ENCODE measurements around the gene SIRT7. TPM values are rescaled to one million over a fixed set of nuclear protein-coding genes. Genes with fewer than 3 reads are reported as not detected.

Gene SIRT7
- total and polyA plus RNA-seq, 4 donors: 8.5 to 43.1 (median 20.1) TPM

- DNase-seq: no peak
- Histone ChIP-seq H3K36me3 (ENCODE audit: control insufficient read depth in 1 of 2, insufficient read depth in 2 of 2, low read length in 1 of 2) (no peaks in the 10 kb centered on the region), H3K27me3 (ENCODE audit: control insufficient read depth in 1 of 2, insufficient read depth in 2 of 2, low read length in 1 of 2) (no peaks in the 10 kb centered on the region), H3K4me1 (ENCODE audit: control insufficient read depth in 1 of 2, insufficient read depth in 2 of 2, low read length in 2 of 2) (no peaks in the 10 kb centered on the region), H3K4me3 (ENCODE audit: low read length in 2 of 2) (no peak within 1 kb of the TSS), H3K9me3 (ENCODE audit: control insufficient read depth, low read length) (no peaks in the 10 kb centered on the region), H3K27ac (ENCODE audit: low read depth in 1 of 2, low read length in 2 of 2) (no peak within 1 kb of the TSS)
- WGBS, 2 donors: 0 to 1% methylated on average over 18 to 65 of the region's 65 CpGs
- intact Hi-C loops (cut with DNase I): no loop called here
- no peak for ATAC-seq (ENCODE audit: low FRiP score)
Measured at GRCh38 chr17:81961087-81961511, 43.1 kb upstream of the SIRT7 start, which contains the start of gene NOTUM. Gene NOTUM (minus strand): TSS chr17:81961187. CDS start chr17:81960909, 278 bp downstream.

DNA sequence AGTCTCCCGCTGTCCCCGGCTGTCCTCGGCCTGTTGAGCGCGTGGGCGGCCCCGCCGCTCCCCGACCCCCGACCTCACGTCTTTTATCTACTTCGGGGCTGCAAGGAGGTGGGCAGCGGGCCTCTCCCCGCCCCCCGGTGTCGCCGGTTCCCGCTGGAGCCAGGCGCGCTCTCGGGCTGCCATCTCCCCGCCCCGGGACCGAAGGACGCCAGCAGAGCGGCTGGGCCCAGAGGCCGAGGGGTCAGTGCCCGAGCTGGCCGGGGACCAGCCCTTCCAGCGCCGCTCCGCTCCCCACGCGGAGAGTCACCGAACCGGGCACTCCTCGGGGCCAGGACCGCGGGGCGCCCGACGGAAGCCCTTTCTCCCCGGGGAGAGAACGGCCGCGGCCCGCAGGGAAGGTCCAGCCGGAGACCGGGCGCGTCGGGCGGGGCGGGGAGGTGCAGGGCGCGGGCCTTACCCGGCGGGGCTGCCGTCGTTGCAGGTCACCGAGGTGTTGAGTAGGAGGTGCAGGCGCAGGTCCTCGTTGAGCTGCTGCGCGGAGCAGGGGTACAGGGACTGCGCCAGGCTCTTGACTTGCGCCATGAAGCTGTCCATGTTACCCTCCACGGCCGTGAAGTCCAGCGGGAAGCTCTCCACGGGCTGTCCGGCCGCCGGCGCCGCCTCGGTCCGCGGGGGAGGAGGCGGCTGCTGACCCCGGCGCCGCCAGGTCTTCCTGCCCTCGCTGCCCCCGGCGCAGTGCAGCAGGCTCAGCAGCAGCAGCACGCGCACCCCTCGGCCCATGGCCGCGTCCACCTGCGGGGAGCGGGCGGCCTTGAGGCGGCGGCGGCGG is 42.4 kb upstream of the SIRT7 start:
- 2 to 3% methylated on average over 44 to 98 of the region's 98 CpGs for WGBS, 2 donors
- intact Hi-C loops (cut with DNase I): no loop called here
- no peaks in the 10 kb centered on the region for H3K27me3 ChIP-seq (ENCODE audit: control insufficient read depth in 1 of 2, insufficient read depth in 2 of 2, low read length in 1 of 2)
- H3K4me1 ChIP-seq (ENCODE audit: control insufficient read depth in 1 of 2, insufficient read depth in 2 of 2, low read length in 2 of 2): no peaks in the 10 kb centered on the region
- H3K9me3 ChIP-seq (ENCODE audit: control insufficient read depth, low read length): no peaks in the 10 kb centered on the region
- no peak overlapping the region for H3K4me3 ChIP-seq (ENCODE audit: low read length in 2 of 2)
- peak in 1 of 2 donors; percentile 78 for DNase-seq
- ATAC-seq (ENCODE audit: low FRiP score): no peak
- H3K27ac ChIP-seq (ENCODE audit: low read depth in 1 of 2, low read length in 2 of 2): no peak overlapping the region
- no peaks in the 10 kb centered on the region for H3K36me3 ChIP-seq (ENCODE audit: control insufficient read depth in 1 of 2, insufficient read depth in 2 of 2, low read length in 1 of 2)

DNA sequence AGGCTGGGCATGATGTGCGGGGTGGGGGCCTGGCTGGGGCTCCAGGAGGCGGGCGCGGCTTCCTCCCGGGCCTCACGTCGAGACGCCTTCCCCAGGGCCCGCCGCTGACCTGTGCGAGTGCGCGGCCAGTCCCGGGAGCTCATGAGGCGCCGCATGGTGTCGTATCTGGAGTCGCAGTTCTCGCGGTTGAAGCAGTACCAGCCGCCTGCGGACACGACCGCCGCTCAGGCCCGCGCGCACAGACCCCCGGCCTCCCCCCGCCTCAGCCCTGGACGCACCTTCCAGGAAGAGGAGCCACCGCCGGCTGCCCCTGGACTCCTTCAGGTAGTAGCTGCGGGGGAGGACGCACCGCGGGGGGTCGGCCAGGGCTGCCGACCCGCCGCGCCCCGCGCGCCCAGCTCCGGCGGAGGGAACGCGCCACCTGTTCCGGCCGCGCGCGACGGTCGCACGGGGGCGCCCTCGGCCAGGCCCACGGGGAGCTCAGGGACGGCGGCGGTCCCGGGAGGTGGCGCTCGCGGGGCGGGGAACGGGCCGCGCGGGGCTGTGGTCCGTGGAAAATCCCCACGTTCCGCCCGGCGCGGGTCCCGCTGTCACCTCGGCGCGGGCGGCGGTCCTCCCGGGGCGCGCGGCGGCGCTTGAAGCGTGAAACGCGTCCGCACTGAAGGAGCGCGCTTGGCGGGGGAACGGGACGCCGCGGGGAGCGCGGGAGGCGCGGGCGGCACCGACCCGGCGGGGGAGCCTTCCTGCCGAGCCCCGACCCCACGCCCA is 41.6 kb upstream of the SIRT7 start:
- Histone ChIP-seq H3K4me3 (ENCODE audit: low read length in 2 of 2) (no peak overlapping the region), H3K36me3 (ENCODE audit: control insufficient read depth in 1 of 2, insufficient read depth in 2 of 2, low read length in 1 of 2) (no peaks in the 10 kb centered on the region), H3K27ac (ENCODE audit: low read depth in 1 of 2, low read length in 2 of 2) (no peak overlapping the region), H3K9me3 (ENCODE audit: control insufficient read depth, low read length) (no peaks in the 10 kb centered on the region), H3K4me1 (ENCODE audit: control insufficient read depth in 1 of 2, insufficient read depth in 2 of 2, low read length in 2 of 2) (no peaks in the 10 kb centered on the region), H3K27me3 (ENCODE audit: control insufficient read depth in 1 of 2, insufficient read depth in 2 of 2, low read length in 1 of 2) (no peaks in the 10 kb centered on the region)
- peak; percentile 80 to 93 for DNase-seq
- intact Hi-C loops (cut with DNase I): loop anchor here (1.0 to 10.0 kb wide), 3 partner anchors 61 to 195 kb away; no protein-coding TSS in a partner anchor
- peak; percentile 87 for ATAC-seq (ENCODE audit: low FRiP score)
- WGBS, 2 donors: 1 to 2% methylated on average over 96 to 112 of the region's 112 CpGs

DNA sequence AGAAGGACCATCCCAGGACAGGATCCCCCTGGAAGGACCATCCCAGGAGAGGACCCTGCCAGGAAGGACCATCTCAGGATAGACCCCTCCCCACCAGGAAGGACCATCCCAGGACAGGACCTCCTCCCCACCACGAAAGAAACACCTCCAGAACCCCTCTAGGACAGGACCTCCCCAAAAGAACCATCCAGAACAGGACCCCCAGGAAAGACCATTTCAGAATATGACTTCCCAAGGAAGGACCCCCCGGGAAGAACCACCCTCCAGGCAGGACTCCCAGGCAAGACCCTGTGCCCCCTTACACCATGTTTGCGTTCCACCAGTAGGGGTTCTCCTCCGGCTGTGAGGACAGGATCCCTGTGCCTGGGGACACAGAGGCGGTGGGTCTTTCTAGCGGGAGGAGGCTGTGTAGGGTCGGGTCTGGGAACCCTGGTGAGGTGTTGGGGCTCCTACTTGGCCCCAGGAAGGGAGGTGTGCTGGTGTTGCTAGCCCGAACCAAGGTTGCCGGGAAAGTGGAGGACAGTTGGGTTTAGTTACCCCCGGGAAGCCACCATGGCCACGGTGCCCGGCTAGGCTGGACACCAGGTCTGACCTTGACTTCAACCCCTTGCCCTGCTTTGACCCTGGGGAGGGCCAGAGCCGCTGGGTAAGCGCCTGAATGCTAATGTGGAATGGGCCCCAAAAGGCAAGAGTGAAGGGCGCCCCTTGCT is 40.8 kb upstream of the SIRT7 start:
- ATAC-seq (ENCODE audit: low FRiP score) (no peak), DNase-seq (peak in 1 of 2 donors; percentile 75)
- H3K27me3 ChIP-seq (ENCODE audit: control insufficient read depth in 1 of 2, insufficient read depth in 2 of 2, low read length in 1 of 2): no peaks in the 10 kb centered on the region
- H3K9me3 ChIP-seq (ENCODE audit: control insufficient read depth, low read length): no peaks in the 10 kb centered on the region
- no peaks in the 10 kb centered on the region for H3K4me1 ChIP-seq (ENCODE audit: control insufficient read depth in 1 of 2, insufficient read depth in 2 of 2, low read length in 2 of 2)
- 53 to 56% methylated on average over 15 of the region's 15 CpGs for WGBS, 2 donors
- no peak overlapping the region for H3K27ac ChIP-seq (ENCODE audit: low read depth in 1 of 2, low read length in 2 of 2)
- intact Hi-C loops (cut with DNase I): loop anchor here (1.0 to 10.0 kb wide), 3 partner anchors 62 to 196 kb away; no protein-coding TSS in a partner anchor
- H3K36me3 ChIP-seq (ENCODE audit: control insufficient read depth in 1 of 2, insufficient read depth in 2 of 2, low read length in 1 of 2): no peaks in the 10 kb centered on the region
- no peak overlapping the region for H3K4me3 ChIP-seq (ENCODE audit: low read length in 2 of 2)

DNA sequence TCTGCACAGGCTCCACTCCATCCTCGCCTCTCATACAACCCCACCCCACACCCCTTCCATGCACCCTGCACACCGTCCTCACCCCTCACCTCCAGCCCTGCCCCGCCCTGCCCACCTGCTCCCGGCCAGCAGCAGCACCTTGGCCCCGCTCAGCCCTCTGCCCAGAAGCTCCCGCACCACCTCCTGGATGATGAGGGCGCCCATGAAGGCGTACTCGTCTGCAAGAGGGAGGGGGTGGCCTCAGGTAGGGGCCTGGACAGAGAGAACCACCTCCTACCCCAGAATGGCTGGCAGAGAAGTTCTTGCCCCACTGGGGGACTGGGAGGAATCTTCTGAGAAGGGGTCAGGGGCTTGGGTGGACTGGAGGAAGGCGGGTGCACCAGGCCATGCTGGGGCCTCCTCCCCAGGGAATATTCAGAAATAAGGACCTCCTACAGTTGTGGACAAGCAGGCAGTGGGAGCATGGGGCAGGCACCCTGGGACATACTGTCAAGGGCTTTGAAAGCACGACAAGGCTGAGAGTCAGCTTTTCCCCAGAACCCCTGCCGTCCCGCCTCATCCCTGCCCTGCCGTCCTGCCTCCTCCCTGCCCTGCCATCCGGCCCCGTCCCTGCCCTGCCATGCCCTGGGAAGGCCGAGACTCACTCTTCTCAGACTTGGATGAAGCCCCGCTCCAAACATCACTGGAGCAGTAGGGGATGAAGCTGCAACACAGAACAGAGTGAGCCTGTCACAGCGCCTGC is 39.9 kb upstream of the SIRT7 start:
- Histone ChIP-seq H3K4me1 (ENCODE audit: control insufficient read depth in 1 of 2, insufficient read depth in 2 of 2, low read length in 2 of 2) (no peaks in the 10 kb centered on the region), H3K36me3 (ENCODE audit: control insufficient read depth in 1 of 2, insufficient read depth in 2 of 2, low read length in 1 of 2) (no peaks in the 10 kb centered on the region), H3K27ac (ENCODE audit: low read depth in 1 of 2, low read length in 2 of 2) (no peak overlapping the region), H3K9me3 (ENCODE audit: control insufficient read depth, low read length) (no peaks in the 10 kb centered on the region), H3K4me3 (ENCODE audit: low read length in 2 of 2) (no peak overlapping the region), H3K27me3 (ENCODE audit: control insufficient read depth in 1 of 2, insufficient read depth in 2 of 2, low read length in 1 of 2) (no peaks in the 10 kb centered on the region)
- no peak for ATAC-seq (ENCODE audit: low FRiP score)
- intact Hi-C loops (cut with DNase I): loop anchor here (2.0 to 10.0 kb wide), 2 partner anchors 63 to 197 kb away; no protein-coding TSS in a partner anchor
- DNase-seq: peak in 1 of 2 donors; percentile 75
- 74 to 78% methylated on average over 19 of the region's 19 CpGs for WGBS, 2 donors

GRCh38 chr17:81956607-81957589 is 38.9 kb upstream of the SIRT7 start:
- H3K27me3 ChIP-seq (ENCODE audit: control insufficient read depth in 1 of 2, insufficient read depth in 2 of 2, low read length in 1 of 2): no peaks in the 10 kb centered on the region
- intact Hi-C loops (cut with DNase I): loop anchor here (10.0 kb wide), 1 partner anchor 198 kb away; no protein-coding TSS in a partner anchor
- H3K36me3 ChIP-seq (ENCODE audit: control insufficient read depth in 1 of 2, insufficient read depth in 2 of 2, low read length in 1 of 2): no peaks in the 10 kb centered on the region
- no peaks in the 10 kb centered on the region for H3K9me3 ChIP-seq (ENCODE audit: control insufficient read depth, low read length)
- ATAC-seq (ENCODE audit: low FRiP score): no peak
- DNase-seq: peak in 1 of 2 donors; percentile 76
- 88 to 89% methylated on average over 45 of the region's 45 CpGs for WGBS, 2 donors
- H3K27ac ChIP-seq (ENCODE audit: low read depth in 1 of 2, low read length in 2 of 2): no peak overlapping the region
- H3K4me3 ChIP-seq (ENCODE audit: low read length in 2 of 2): no peak overlapping the region
- no peaks in the 10 kb centered on the region for H3K4me1 ChIP-seq (ENCODE audit: control insufficient read depth in 1 of 2, insufficient read depth in 2 of 2, low read length in 2 of 2)

GRCh38 chr17:81955756-81956544 is 38.0 kb upstream of the SIRT7 start:
- intact Hi-C loops (cut with DNase I): loop anchor here (10.0 kb wide), 1 partner anchor 199 kb away; no protein-coding TSS in a partner anchor
- DNase-seq: no peak
- 80 to 82% methylated on average over 12 to 13 of the region's 13 CpGs for WGBS, 2 donors
- H3K4me3 ChIP-seq (ENCODE audit: low read length in 2 of 2): no peak overlapping the region
- no peaks in the 10 kb centered on the region for H3K36me3 ChIP-seq (ENCODE audit: control insufficient read depth in 1 of 2, insufficient read depth in 2 of 2, low read length in 1 of 2)
- H3K4me1 ChIP-seq (ENCODE audit: control insufficient read depth in 1 of 2, insufficient read depth in 2 of 2, low read length in 2 of 2): no peaks in the 10 kb centered on the region
- H3K27me3 ChIP-seq (ENCODE audit: control insufficient read depth in 1 of 2, insufficient read depth in 2 of 2, low read length in 1 of 2): no peaks in the 10 kb centered on the region
- H3K9me3 ChIP-seq (ENCODE audit: control insufficient read depth, low read length): no peaks in the 10 kb centered on the region
- no peak overlapping the region for H3K27ac ChIP-seq (ENCODE audit: low read depth in 1 of 2, low read length in 2 of 2)
- ATAC-seq (ENCODE audit: low FRiP score): no peak

Data from aorta (tissue), 5 donors.